Effector CD8-positive, alpha-beta T cell (primary cell): ENCODE data around the gene CSNK1A1.
"Not testable (repeated sequence)": the region's sequence is repeated elsewhere in the genome, so short reads cannot be mapped to it uniquely, and the experiment has no call there.

Experiments used
- DNase-seq: peaks from one replicate; lab custom pipeline; 2025; lab: John Stamatoyannopoulos, UW
- total RNA-seq, 4 experiments: gene quantifications; one replicate each; lab custom pipeline; 2026; lab: John Stamatoyannopoulos, UW

Gene CSNK1A1
- total RNA-seq = 178 to 237 (median 202) reads per million in 4 experiments

DNA sequence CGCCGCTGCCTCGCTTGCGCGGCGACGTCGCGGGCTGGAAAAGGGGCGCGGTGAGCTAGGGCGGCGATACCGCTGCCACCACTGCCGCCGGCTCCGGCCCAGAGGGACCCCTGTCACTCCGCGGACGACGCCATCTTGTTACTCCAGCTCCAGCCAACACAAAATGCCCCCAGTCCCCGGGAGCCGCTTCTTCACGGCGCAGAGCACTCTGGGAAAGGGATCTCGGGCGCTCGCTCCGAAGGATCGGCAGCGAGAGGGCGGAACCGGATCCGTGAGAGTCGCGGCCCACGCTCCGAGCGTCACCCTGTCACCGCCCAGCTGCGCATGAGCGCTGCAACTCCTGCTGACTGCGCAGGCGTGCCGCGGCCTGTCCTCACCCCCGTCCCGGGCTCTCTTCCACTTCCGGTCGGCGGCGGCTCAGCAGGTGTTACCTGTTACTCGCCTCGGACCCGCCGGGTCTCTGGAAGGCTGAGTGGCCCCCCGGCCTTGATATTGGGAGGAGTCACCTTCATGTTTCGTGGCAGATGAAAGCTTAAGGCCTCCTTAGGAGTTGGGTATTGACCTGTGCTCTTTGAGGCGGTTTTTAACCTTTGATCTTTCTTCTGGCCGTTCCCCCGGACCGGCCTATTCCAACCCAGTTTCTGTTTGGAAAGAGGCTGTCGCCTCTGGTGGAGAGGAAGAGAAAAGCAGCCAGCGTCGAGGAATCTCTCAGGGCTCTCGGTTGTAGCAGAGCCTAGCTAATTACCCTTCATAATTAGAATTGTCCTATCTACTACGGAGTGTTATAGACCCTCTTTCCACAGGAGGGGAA, at the start of gene CSNK1A1:
Gene CSNK1A1, minus strand, starts transcription at position 213 of the 811 bp plus-strand sequence. CDS start 475 bp downstream, outside the sequence.
- DNase-seq = peak; percentile 97

DNA sequence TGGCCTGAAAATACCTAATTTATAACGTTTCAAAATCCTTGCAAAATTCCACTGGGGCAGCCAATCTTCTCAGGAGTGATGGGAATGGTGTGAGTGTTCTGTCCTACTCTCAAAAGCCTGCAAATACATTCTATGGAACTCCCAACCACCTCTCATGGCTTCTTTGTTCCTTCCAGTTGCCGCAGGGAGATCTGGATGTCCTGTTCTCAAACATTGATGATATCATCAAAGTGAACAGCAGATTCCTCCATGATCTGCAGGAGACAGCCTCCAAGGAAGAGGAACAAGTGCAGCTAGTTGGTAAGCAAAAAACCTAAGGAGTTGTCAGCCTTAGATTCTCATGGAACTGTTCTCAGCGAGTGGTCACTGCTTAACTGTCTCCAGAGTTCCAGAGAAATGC, 49.7 kb upstream of the CSNK1A1 start:
- DNase-seq = no peak

DNA sequence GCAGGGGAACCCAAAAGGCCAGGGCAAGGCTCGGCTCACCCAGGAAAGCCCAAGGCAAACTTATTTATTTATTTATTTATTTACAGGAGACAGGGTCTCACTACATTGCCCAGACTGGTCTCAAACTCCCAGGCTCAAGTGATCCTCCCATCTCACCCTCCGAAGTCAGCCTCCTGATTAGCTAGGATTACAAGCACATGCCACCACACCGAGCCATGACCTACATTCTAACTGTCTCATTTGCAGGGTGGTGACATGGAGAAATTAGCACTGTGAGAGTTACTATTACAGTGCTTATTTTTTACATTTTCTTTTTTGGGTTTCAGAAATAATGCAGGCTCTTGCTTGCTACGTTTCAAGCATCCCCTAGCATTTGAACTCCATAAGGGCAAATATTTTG, 48.1 kb upstream of the CSNK1A1 start:
- DNase-seq = no peak

DNA sequence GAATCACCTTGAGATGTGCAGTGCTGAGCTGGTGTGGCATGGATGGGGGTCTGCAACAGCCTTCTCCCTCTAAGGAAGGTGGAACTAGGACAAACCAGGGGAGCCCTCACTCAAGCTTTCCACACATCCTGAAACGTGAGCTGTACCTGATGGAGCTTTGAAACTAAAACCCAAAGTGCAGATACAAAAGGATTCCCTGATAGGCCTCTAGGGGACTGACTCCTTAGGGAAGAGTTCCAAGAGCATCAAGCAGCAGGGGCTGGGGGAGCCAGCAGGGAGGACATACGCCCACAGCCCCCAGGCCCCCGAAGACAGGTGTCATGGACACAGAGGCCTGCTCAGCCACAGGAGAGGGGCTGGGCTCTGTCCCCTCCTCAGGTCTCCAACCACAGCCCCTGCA, 47.7 kb upstream of the CSNK1A1 start:
- DNase-seq = no peak

DNA sequence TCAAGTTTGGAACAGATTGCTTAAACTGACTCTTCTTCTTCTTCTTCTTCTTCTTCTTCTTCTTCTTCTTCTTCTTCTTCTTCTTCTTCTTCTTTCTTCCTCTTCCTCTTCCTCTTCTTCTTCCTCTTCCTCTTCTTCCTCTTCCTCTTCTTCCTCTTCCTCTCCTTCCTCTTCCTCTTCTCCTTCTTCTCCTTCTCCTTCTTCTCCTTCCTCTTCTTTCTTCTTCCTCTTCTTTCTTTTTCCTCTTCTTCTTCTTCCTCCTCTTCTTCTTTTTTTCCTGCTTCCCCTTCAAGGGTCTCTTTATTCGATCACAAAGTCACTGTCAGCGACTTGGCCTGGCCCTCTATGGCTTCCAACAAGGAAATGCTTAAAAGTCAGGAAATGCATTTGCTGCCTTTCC, 47.0 kb upstream of the CSNK1A1 start:
- DNase-seq = not testable (repeated sequence)

DNA sequence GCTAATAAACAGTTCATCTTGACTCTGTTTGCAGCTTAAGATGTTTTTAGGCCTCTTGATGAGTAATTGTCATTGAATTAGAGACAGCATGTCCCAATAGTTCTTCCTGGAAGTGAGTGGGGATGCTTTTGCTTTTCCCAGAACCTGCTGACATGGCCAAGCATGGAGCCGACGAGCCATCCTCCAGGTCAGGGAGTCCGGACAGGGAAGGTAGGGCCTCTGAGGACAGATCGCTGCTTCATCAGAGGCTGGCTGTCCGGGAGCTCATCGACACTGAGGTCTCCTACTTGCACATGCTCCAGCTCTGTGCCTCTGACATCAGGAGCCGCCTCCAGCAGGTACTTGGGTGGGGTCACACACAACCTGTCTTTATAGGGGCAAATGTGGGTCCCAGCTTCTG, 46.4 kb upstream of the CSNK1A1 start:
- DNase-seq = no peak

DNA sequence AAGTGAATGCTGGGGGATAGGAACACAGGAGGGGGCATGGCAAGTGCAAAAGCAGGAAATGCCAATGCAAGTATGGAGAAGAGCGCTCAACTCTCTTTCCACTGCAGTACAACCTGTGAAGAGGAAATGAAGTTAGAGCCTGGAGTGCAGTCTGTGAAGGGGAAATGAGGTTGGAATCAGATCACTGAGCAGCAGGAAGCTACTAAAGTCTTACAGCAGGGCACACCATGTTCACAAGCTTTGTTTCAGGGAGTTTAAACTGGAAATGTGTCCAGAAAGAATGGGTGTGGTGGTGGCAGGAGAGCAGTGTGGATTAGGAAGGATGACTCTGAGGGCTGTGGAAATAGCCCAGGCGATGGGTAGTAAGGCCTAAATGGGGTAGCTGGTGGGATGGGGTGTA, 45.5 kb upstream of the CSNK1A1 start:
- DNase-seq = no peak

DNA sequence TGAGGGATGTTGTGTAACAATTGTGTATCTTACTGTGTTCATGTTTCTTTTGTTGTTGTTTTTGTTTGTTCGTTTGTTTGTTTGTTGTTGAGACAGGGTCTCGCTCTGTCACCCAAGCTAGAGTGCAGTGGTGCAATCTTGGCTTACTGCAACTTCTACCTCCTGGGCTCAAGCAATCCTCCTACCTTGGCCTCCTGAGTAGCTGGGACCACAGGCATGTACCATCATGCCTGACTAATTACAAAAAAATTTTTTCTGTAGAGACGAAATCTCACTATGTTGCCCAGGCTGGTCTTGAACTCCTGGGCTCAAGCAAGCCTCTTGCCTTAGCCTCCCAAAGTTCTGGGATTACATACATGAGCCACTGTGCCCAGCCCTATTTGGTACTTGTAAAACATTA, 43.9 kb upstream of the CSNK1A1 start:
- not testable (repeated sequence) for DNase-seq

DNA sequence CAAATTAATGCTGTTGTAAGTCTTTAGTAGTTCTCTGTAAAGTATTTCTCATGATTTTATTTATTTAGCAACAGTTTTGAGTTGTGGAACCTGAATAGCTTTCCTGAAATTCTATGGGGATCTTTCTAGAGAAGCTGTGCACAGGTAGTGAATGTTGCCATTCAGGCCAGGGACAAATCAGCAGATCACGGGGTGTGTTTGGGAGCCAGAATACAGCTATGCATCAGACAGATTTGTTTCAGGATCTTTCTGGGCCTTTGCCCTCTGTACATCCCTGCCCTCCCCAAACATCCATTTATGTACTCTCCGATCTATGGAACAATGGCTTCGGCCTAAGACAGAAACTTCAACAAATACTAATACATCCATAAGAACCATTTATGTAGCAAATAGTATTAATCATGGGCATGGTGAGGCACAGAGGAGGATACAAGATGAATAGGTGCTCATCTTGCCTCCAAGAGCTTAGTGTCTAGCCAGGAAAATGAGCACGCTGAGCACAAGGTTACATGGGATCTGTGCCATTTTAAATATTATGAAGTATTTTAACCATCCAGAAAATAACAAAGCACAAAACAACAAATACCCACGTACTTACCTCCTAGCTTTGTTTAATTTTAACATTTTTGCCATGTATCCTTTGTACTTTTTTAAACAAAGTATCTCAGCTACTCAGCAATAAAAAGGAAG, 43.1 kb upstream of the CSNK1A1 start:
- no peak for DNase-seq

DNA sequence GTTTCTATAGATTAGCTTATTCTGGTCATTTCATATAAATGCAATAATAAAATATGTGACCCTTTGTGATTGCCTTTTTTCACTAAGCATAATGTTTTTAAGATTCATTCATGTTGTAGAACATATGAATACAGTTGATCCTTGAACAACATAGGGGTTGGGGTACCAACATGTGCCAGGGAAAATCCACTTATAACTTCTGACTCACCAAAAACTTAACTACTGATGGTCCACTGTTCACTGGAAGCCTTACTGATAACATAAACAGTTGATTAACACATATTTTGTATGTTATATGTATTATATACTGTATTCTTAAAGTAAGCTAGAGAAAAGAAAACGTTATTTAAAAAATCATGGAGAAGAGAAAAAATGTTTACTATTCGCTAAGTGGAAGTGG, 42.1 kb upstream of the CSNK1A1 start:
- DNase-seq = no peak

DNA sequence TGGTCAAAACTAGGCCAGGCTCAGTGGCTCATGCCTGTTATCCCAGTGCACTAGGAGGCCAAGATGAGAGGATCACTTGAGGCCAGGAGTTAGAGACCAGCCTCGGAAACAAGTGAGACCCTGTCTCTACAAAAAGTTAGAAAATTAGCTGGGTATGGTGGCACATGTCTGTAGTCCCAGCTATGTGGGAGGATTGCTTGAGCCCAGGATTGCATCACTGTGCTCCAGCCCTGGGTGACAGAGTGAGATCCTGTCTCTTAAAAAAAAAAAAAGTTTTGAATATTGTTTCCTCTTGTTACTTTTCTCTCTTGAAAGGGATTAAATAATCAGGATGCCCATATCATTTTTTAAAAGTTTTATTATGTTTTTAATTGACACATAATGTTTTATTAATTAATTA, 37.7 kb upstream of the CSNK1A1 start:
- DNase-seq = no peak

DNA sequence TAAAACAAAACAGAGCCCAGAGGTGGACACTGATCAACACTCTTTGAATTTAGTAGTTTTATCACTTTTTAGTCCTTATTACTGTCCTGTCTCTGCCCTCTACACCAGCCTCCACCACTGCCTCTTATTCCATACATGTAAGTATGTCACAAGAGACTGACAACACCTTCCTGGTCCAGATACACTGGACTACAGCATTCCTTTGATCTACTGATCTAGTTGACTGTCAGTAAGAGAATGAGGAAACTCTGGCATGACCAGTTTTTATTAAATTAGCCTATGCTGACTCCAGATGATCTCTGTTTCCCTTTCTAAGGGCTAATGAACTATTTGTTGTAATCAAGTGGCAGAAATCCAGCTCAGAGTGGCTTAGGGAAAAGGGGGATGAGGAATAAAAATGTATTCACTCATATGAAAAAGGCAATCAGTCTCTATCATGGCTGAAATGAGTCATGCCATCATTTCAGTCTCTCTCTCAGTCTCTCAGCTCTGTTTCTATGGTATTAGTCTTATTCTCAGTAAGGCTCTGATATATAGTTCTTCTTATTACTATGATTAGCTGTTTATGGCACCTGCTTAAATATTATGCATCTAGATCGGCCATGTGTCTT, 35.6 kb upstream of the CSNK1A1 start:
- no peak for DNase-seq

DNA sequence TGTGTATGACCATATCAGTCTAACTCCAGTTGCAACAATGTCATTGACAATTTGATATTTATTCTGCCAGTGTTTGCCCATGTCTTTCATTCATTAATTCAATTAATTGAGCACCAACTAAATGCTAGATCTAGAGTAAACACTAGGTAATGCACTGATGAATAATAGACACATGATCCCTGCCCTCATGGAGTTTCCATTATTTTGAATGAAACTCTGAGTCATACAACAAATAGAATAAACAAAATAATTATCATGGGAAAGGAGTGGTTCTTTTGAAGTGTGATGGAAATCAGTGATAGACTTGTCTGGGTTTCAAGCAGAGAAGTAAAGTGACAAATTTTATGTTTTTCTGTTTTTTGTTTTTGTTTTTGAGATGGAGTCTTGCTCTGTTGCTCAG, 34.7 kb upstream of the CSNK1A1 start:
- no peak for DNase-seq

DNA sequence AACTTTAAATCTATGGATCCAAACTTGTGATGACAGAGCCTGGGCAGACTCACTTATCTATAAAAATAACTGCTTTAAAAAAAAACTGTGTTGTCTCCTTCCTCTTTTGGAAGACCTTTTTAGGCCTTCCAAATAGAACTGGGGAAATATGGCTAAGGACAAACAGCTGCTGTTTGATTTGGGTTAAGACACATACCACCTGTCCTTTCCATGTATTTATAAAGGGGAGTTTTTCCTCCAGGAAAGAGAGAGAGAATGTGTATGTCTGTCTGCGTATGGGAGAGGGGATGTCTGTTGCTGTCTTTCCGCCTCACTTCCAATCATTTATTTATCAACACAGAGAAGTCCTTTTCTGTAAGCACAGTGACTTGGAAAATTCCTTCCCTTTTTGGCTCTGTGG, 32.9 kb upstream of the CSNK1A1 start:
- DNase-seq = no peak

DNA sequence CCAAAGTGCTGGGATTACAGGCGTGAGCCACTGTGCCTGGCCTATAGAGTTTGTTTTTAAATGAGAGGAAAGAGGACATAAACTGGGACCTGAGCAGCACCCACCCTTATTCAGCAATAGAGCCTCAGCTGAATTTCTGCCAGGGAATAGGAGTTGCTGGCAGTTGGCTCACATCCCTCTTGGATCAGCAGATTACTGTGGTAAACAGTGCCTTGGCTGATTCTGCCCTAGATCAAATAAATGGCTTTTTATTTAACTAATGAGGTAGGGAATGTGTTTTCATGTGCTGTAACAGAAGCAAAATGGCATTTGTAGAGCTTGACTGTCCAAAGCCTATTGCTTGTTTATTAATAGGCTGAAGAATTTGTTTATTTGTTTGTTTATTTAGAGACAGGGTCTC, 32.2 kb upstream of the CSNK1A1 start:
- DNase-seq = no peak

DNA sequence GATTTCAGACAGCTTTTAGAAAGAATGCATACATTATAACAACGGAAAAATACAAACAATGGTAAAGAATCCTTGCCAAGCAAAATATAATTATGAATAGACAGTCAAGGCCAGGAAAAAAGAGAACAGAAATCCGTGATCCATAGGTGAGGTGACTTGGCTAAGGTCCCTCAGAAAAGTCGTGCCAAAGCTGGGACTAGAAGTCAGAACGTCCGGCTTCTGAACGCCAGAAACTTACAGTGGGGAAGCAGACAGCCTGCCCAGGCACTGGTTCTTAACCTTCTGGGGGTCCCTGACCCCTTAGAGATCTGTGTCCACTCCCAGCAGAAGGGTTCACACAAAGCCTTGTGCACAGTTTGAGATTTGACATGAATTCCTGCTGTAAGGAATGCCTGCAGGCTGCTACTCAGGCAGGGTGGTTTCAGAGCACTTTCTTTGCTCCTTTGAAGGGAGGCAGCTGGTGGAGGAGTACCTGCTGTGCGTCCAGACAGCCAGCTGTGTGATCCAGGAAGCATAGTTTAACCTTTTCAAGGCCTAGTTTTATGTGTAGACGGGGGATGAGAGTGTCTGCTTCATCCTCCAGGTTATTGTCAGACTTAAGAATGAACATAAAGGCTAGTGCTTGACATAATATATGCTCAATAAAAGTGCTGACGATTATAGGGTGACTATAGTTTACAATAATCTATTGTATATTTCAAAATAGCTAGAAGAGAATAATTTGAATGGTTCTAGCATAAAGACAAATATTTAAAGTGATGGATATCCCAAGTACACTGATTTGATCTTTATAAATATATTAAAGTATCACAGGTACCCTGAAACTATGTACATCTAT, 30.9 kb upstream of the CSNK1A1 start:
- DNase-seq = no peak

DNA sequence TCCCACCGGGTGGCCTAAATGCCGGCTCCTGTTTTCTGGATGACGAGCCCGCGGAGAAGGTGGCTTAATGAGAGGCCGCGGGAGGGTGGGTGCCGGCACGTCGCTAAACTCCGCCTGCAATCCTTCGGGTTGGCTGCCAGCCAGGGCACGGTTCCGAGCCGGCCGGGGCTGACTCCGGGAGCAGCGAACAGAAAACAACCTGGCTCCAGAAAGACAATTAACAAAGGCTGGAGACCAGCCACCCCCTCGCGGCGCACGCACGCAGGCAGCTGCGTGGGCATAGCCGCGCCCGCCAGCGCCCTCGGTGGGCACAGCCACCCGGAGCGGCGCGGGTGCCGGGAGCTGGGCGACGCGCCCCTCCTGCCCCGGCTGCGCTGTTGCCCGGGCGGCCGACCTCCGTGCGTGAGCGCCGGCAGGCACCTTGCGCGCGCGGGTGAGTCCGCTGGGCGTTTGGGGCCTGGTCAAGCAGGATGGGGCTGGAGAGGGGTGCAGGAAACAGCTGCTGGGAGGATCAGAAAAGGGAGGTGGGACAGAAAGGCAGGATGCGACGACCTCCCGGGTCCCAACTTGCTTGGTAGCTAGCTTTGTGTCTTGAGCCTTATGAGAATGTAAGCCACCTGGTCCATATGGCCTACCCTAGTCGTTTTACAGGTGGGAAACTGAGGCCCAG, 30.1 kb upstream of the CSNK1A1 start, which contains the start of gene ARHGEF37:
Gene ARHGEF37, plus strand, starts transcription at position 307 of the 670 bp plus-strand sequence. CDS start 16,272 bp downstream, outside the sequence.
- peak; percentile 14 for DNase-seq

DNA sequence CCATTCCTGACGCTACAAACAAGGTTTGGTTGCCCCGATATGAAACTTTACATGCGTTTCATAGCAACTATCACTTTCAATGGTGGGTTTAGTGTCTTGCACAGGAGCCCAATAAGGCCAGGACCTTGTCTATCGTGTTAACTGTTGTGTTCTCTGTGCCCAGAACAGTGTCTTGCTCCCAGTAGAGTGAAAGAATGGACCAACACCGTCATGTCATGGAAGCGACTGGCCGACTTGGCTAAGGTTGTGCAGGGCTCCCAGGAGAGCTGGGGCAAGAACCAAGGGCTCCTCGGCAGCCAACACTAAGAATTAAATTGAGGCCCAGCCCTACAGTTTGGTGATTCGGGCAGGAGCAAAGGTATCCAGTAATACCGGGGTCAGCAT, 29.6 kb upstream of the CSNK1A1 start:
- no peak for DNase-seq

DNA sequence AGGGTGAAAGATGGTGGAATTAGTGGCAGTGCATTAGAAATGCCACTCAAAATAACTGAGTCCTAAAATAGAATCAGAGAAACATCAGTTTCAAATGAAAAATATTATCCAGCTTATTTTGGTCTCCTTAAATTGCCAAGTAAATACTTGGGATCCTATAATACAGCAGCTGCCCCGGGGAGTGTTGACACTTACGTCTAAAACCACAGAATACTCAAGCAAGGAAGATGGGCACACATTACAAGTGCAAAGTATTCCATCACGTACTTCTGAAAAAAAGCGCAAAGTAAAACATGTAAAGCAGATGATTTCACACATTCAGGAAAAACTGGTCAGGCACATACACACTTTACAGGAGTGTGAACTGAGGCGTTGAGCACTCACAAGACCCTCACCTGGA, 27.7 kb upstream of the CSNK1A1 start:
- no peak for DNase-seq

DNA sequence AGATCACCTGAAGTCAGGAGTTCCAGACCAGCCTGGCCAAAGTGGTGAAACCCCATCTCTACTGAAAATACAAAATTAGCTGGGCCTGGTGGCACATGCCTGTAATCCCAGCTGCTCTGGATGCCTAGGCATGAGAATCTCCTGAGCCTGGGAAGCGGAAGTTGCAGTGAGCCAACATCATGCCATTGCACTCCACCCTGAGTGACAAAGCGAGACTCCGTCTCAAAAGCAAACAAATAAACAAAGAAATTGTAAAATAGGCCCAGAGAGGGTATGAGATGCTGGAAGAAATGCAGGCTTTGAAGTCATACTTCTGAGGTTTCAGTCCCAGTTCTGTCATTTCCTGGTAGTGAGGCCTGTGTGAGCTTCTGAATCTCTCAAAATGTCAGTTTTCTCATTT, 24.8 kb upstream of the CSNK1A1 start:
- no peak for DNase-seq

DNA sequence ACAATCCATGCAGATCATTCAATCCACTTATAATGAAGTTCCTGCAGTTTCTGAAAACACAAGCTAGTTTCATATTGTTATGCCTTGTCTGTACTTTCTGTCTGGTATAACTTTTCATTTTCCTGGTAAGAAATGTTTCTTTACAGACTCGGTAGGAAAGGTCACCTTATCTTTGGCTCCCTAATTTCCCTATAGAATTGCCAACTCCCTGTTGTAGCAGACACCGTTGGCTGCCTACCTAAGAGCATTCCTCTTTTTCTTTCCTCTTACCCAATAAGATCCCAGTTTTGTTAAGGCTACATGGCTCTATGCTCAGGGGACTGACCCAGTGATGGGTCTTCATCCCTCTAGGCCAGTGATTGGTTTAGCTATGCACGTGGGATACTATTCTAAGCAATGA, 23.9 kb upstream of the CSNK1A1 start:
- DNase-seq = no peak
